Keratinocyte (primary cell): ENCODE results near the gene FGF4. TPM values are rescaled to one million over a fixed set of nuclear protein-coding genes. Genes with fewer than 3 reads are reported as not detected.
"Not testable (repeated sequence)": the region's sequence is repeated elsewhere in the genome, so short reads cannot be mapped to it uniquely, and the experiment has no call there.

Source experiments
- DNase-seq: peaks from one replicate; pipeline ENCODE4 v3.0.0-alpha.2; 2011; ENCODE audit warnings: low read depth, missing footprints, low spot score
- FAIRE-seq: peaks from 2 replicates; lab custom pipeline; 2011; peaks lifted over from hg19 to GRCh38; lab: Jason Lieb, UNC
- H2AFZ ChIP-seq: 2 replicates; pipeline ENCODE4 v1.6.0; 2012; ENCODE audit warnings: low read length, control low read depth, inconsistent platforms; ENCODE audit not compliant: control insufficient read depth
- H3K27ac ChIP-seq: 2 replicates; pipeline ENCODE4 v1.5.1; 2011; ENCODE audit warnings: low read length; ENCODE audit not compliant: control insufficient read depth, insufficient read depth
- H3K27me3 ChIP-seq: 3 replicates; pipeline ENCODE4 v1.6.0; 2011; ENCODE audit warnings: low read length; ENCODE audit not compliant: control insufficient read depth, insufficient read depth; ENCODE audit errors: extremely low read depth
- H3K36me3 ChIP-seq, 2 experiments: 2 replicates in 1 of 2; 3 replicates in 1 of 2; pipeline ENCODE4 v1.5.1; 2011; ENCODE audit warnings: low read length in 2 of 2, mild to moderate bottlenecking in 1 of 2; ENCODE audit not compliant: control insufficient read depth in 2 of 2, insufficient read depth in 2 of 2; ENCODE audit errors: extremely low read depth in 1 of 2
- H3K4me1 ChIP-seq: 3 replicates; pipeline ENCODE4 v1.5.1; 2011; ENCODE audit warnings: low read length; ENCODE audit not compliant: control insufficient read depth, insufficient read depth; ENCODE audit errors: extremely low read depth
- H3K4me2 ChIP-seq: 3 replicates; pipeline ENCODE4 v1.6.0; 2011; ENCODE audit warnings: low read depth, low read length; ENCODE audit not compliant: control insufficient read depth, insufficient read depth; ENCODE audit errors: extremely low read depth
- H3K4me3 ChIP-seq, 3 experiments: fragments of 200-600 bp in 1 of 3; sonication (generic) in 1 of 3; 2 replicates in 2 of 3; 3 replicates in 1 of 3; pipeline ENCODE4 v1.5.1; 2011 to 2016; ENCODE audit warnings: low read length in 3 of 3, mild to moderate bottlenecking in 3 of 3, control low read depth in 2 of 3, inconsistent platforms in 1 of 3, low read depth in 1 of 3, mixed read lengths in 1 of 3, mixed run types in 1 of 3, moderate library complexity in 1 of 3; ENCODE audit not compliant: control insufficient read depth in 2 of 3, insufficient read depth in 2 of 3; ENCODE audit errors: extremely low read depth in 1 of 3
- H3K79me2 ChIP-seq: 2 replicates; pipeline ENCODE4 v1.6.0; 2012; ENCODE audit warnings: low read length; ENCODE audit not compliant: control insufficient read depth, insufficient read depth
- H3K9ac ChIP-seq: 3 replicates; pipeline ENCODE4 v1.6.0; 2011; ENCODE audit warnings: low read length; ENCODE audit not compliant: control insufficient read depth, insufficient read depth; ENCODE audit errors: extremely low read depth
- H3K9me1 ChIP-seq: 3 replicates; pipeline ENCODE4 v1.6.0; 2011; ENCODE audit warnings: low read length; ENCODE audit not compliant: control insufficient read depth, insufficient read depth; ENCODE audit errors: extremely low read depth
- H3K9me3 ChIP-seq: 2 replicates; pipeline ENCODE4 v1.5.1; 2012; ENCODE audit warnings: low read depth, low read length; ENCODE audit not compliant: control insufficient read depth
- H4K20me1 ChIP-seq: 3 replicates; pipeline ENCODE4 v1.6.0; 2011; ENCODE audit warnings: low read length; ENCODE audit not compliant: control insufficient read depth, insufficient read depth; ENCODE audit errors: extremely low read depth
- CTCF ChIP-seq, 3 experiments: IDR thresholded peaks in 1 of 3; conservative IDR thresholded peaks in 1 of 3; optimal IDR thresholded peaks in 1 of 3; 2 replicates in 2 of 3; 3 replicates in 1 of 3; pipeline versions ENCODE3 to v1.5.1; 2011; ENCODE audit warnings: low read length in 3 of 3, mild to moderate bottlenecking in 3 of 3, moderate library complexity in 2 of 3, control low read depth in 1 of 3, inconsistent platforms in 1 of 3; ENCODE audit not compliant: insufficient read depth in 2 of 3; ENCODE audit errors: extremely low read depth in 1 of 3
- EZH2 ChIP-seq: IDR thresholded peaks from one replicate; pipeline ENCODE4 v1.6.1; 2012; ENCODE audit warnings: inconsistent platforms, mild to moderate bottlenecking, low read length, moderate library complexity
- dilution Hi-C: fragments of 300-500 bp; cut with MboI; formaldehyde crosslinking; loops from one replicate; pipeline ENCODE4 v1.7.0; 2020; ENCODE audit warnings: low sequenced_read_pairs; ENCODE audit not compliant: extremely low pct_ligation_motif_present
- polyA plus RNA-seq, 5 experiments: library from polyadenylated mRNA; depleted of rRNA in 3 of 5; stranded (reverse) in 3 of 5; stranded (forward) in 1 of 5; unstranded in 1 of 5; fragments of >200 nt; gene quantifications; 1 replicate in 1 of 5; 2 replicates in 3 of 5; 3 replicates in 1 of 5; pipeline versions ENCODE4 v1.2.1 to v1.2.3, GENCODE V29; 2011 to 2012; ENCODE audit warnings: missing spikeins in 2 of 5, low read depth in 1 of 5, low replicate concordance in 1 of 5

Gene FGF4
- polyA plus RNA-seq, 1 donor (not counting 4 experiments of a cell fraction or from before 2014, with no cell fraction given): not detected

GRCh38 chr11:69765498-69765995 lies 9.6 kb downstream of the FGF4 start:
- DNase-seq: no peak
- Histone ChIP-seq H3K9me3 (no peaks in the 10 kb centered on the region), H3K36me3 (no peaks in the 10 kb centered on the region), H2AFZ (no peak overlapping the region), H3K4me3 (no peak overlapping the region), H3K9me1 (no peaks in the 10 kb centered on the region), H3K4me2 (no peak overlapping the region), H3K79me2 (no peaks in the 10 kb centered on the region), H3K27me3 (peaks cover 6% of the 10 kb centered on the region), H3K4me1 (no peaks in the 10 kb centered on the region), H4K20me1 (no peaks in the 10 kb centered on the region), H3K27ac (no peak overlapping the region), H3K9ac (no peak overlapping the region)
- no peak for FAIRE-seq
- TF ChIP-seq CTCF (optimal IDR thresholded peaks at IDR 0.05 in 1 of 3, IDR thresholded peaks at IDR 0.05 in 1 of 3, conservative IDR thresholded peaks at IDR 0.05 in 1 of 3; ENCODE audit: extremely low read depth in 1 of 3, insufficient read depth in 2 of 3, low read length in 3 of 3) (no peak), EZH2 (no peak)
- dilution Hi-C loops: no loop called here

- H3K4me1 ChIP-seq, H2AFZ ChIP-seq, H3K9me1 ChIP-seq, H3K27me3 ChIP-seq, H3K9ac ChIP-seq, DNase-seq, dilution Hi-C loops, H3K9me3 ChIP-seq, H3K79me2 ChIP-seq, H3K4me3 ChIP-seq, H3K36me3 ChIP-seq, H3K27ac ChIP-seq, FAIRE-seq, H3K4me2 ChIP-seq, H4K20me1 ChIP-seq: not testable (repeated sequence)
These were observed 10.2 kb downstream of the FGF4 start for GRCh38 chr11:69764918-69765317.

- H3K9me1 ChIP-seq: no peaks in the 10 kb centered on the region
- H3K79me2 ChIP-seq: no peaks in the 10 kb centered on the region
- H2AFZ ChIP-seq: no peak overlapping the region
- no peaks in the 10 kb centered on the region for H3K36me3 ChIP-seq
- TF ChIP-seq EZH2: no peak
- TF ChIP-seq CTCF (optimal IDR thresholded peaks at IDR 0.05 in 1 of 3, IDR thresholded peaks at IDR 0.05 in 1 of 3, conservative IDR thresholded peaks at IDR 0.05 in 1 of 3; ENCODE audit: extremely low read depth in 1 of 3, insufficient read depth in 2 of 3, low read length in 3 of 3): no peak
- H3K4me3 ChIP-seq: no peak overlapping the region
- H3K27ac ChIP-seq: no peak overlapping the region
- no peak overlapping the region for H3K4me2 ChIP-seq
- H4K20me1 ChIP-seq: no peaks in the 10 kb centered on the region
- dilution Hi-C loops: no loop called here
- DNase-seq (no peak), FAIRE-seq (no peak)
- H3K27me3 ChIP-seq: peaks cover 11% of the 10 kb centered on the region
- H3K9ac ChIP-seq: no peak overlapping the region
- H3K9me3 ChIP-seq: no peaks in the 10 kb centered on the region
- H3K4me1 ChIP-seq: no peaks in the 10 kb centered on the region
These were observed 14.8 kb downstream of the FGF4 start for GRCh38 chr11:69760319-69760718.
